NT2/D1 (cell line): ENCODE data around the gene TLE7.

ENCODE experiments used
- DNase-seq: peaks from one replicate; pipeline ENCODE4 v3.0.0-alpha.2; 2011; ENCODE audit warnings: low read depth, low spot score
- H3K27me3 ChIP-seq: 2 replicates; pipeline ENCODE4 v1.6.0; 2011; ENCODE audit warnings: mild to moderate bottlenecking; ENCODE audit not compliant: insufficient read length, insufficient read depth
- H3K36me3 ChIP-seq: 2 replicates; pipeline ENCODE4 v1.6.1; 2011; ENCODE audit warnings: mild to moderate bottlenecking, low read length, mixed read lengths; ENCODE audit not compliant: insufficient read depth, insufficient read length
- H3K4me1 ChIP-seq: 2 replicates; pipeline ENCODE4 v1.5.1; 2011; ENCODE audit not compliant: insufficient read depth, insufficient read length
- H3K4me3 ChIP-seq: 2 replicates; pipeline ENCODE4 v1.5.1; 2011; ENCODE audit warnings: low read depth; ENCODE audit not compliant: insufficient read length
- H3K9ac ChIP-seq: 2 replicates; pipeline ENCODE4 v1.6.0; 2011; ENCODE audit warnings: low read depth; ENCODE audit not compliant: insufficient read length
- H3K9me3 ChIP-seq: 2 replicates; pipeline ENCODE4 v1.5.1; 2011; ENCODE audit warnings: mild to moderate bottlenecking, low read length; ENCODE audit not compliant: insufficient read depth
- SUZ12 ChIP-seq: IDR thresholded peaks from 2 replicates; pipeline ENCODE4 v1.6.1; 2011; ENCODE audit not compliant: insufficient read length, insufficient read depth; ENCODE audit errors: extremely low read depth
- YY1 ChIP-seq: IDR thresholded peaks from 2 replicates; pipeline ENCODE4 v1.6.1; 2011; ENCODE audit not compliant: insufficient read length, insufficient read depth
- ZNF274 ChIP-seq: IDR thresholded peaks from 2 replicates; pipeline ENCODE4 v1.6.1; 2011; ENCODE audit warnings: mild to moderate bottlenecking, low read depth, low read length

The TLE7 gene

GRCh38 chr16:71449020-71449419 lies 7.2 kb upstream of the TLE7 start:
- no peak overlapping the region for H3K9ac ChIP-seq
- peaks cover 68% of the 10 kb centered on the region for H3K36me3 ChIP-seq
- H3K9me3 ChIP-seq: peaks cover 82% of the 10 kb centered on the region

GRCh38 chr16:71448274-71448866 lies 6.5 kb upstream of the TLE7 start:
- no peak overlapping the region for H3K4me3 ChIP-seq

More at GRCh38 chr16:71449020-71449419, 7.2 kb upstream of the TLE7 start:
- H3K4me1 ChIP-seq: no peaks in the 10 kb centered on the region
- DNase-seq: no peak
- no peaks in the 10 kb centered on the region for H3K27me3 ChIP-seq
- no peak overlapping the region for H3K4me3 ChIP-seq
- TF ChIP-seq YY1 (no peak), ZNF274 (no peak), SUZ12 (no peak)

GRCh38 chr16:71443714-71444113 lies 1.9 kb upstream of the TLE7 start:
- peaks cover 4% of the 10 kb centered on the region for H3K4me1 ChIP-seq
- no peak overlapping the region for H3K4me3 ChIP-seq
- no peak for TF ChIP-seq ZNF274
- no peak for TF ChIP-seq SUZ12
- TF ChIP-seq YY1: no peak
- H3K9ac ChIP-seq: no peak overlapping the region
- DNase-seq: no peak
- peaks cover 15% of the 10 kb centered on the region for H3K36me3 ChIP-seq
- no peaks in the 10 kb centered on the region for H3K27me3 ChIP-seq
- peaks cover 29% of the 10 kb centered on the region for H3K9me3 ChIP-seq

More at GRCh38 chr16:71448274-71448866, 6.5 kb upstream of the TLE7 start:
- H3K27me3 ChIP-seq: no peaks in the 10 kb centered on the region
- no peak overlapping the region for H3K9ac ChIP-seq
- H3K36me3 ChIP-seq: peaks cover 61% of the 10 kb centered on the region
- H3K4me1 ChIP-seq: no peaks in the 10 kb centered on the region
- no peak for DNase-seq
- TF ChIP-seq YY1 (no peak), ZNF274 (peak; percentile 86)
- peaks cover 76% of the 10 kb centered on the region for H3K9me3 ChIP-seq

- H3K9ac ChIP-seq: no peak overlapping the region
- DNase-seq: no peak
- H3K4me3 ChIP-seq: no peak overlapping the region
- no peak for TF ChIP-seq YY1
- TF ChIP-seq SUZ12: no peak
- TF ChIP-seq ZNF274: no peak
- peaks cover 4% of the 10 kb centered on the region for H3K4me1 ChIP-seq
- H3K27me3 ChIP-seq: no peaks in the 10 kb centered on the region
- H3K36me3 ChIP-seq: no peaks in the 10 kb centered on the region
- peaks cover 7% of the 10 kb centered on the region for H3K9me3 ChIP-seq
These were observed 355 bp downstream of the TLE7 start for GRCh38 chr16:71441348-71442050.

- TF ChIP-seq YY1 (no peak), SUZ12 (no peak), ZNF274 (no peak)
- no peak overlapping the region for H3K4me3 ChIP-seq
- no peaks in the 10 kb centered on the region for H3K36me3 ChIP-seq
- no peak overlapping the region for H3K9ac ChIP-seq
- H3K27me3 ChIP-seq: no peaks in the 10 kb centered on the region
- H3K9me3 ChIP-seq: peaks cover under 1% of the 10 kb centered on the region; the same call in 1 of the 2 replicates
- H3K4me1 ChIP-seq: peaks cover 4% of the 10 kb centered on the region
- no peak for DNase-seq
These were observed 1.0 kb downstream of the TLE7 start for GRCh38 chr16:71440669-71441347.

GRCh38 chr16:71439523-71439922 lies 2.3 kb downstream of the TLE7 start:
- H3K27me3 ChIP-seq: no peaks in the 10 kb centered on the region
- H3K9ac ChIP-seq: no peak overlapping the region
- peaks cover 4% of the 10 kb centered on the region for H3K4me1 ChIP-seq
- DNase-seq: no peak
- H3K36me3 ChIP-seq: no peaks in the 10 kb centered on the region
- H3K4me3 ChIP-seq: no peak overlapping the region
- no peaks in the 10 kb centered on the region for H3K9me3 ChIP-seq
- TF ChIP-seq YY1 (no peak), SUZ12 (no peak), ZNF274 (no peak)

- Histone ChIP-seq H3K4me1 (peaks cover 4% of the 10 kb centered on the region), H3K4me3 (no peak overlapping the region), H3K9ac (no peak overlapping the region), H3K36me3 (no peaks in the 10 kb centered on the region), H3K9me3 (no peaks in the 10 kb centered on the region), H3K27me3 (no peaks in the 10 kb centered on the region)
- TF ChIP-seq ZNF274: no peak
- no peak for TF ChIP-seq SUZ12
- TF ChIP-seq YY1: no peak
- no peak for DNase-seq
These were observed 5.4 kb downstream of the TLE7 start for GRCh38 chr16:71436473-71436872.
